NCI-H1092 (cell line): Measurements from ENCODE around the gene TKTL1.
"Not testable (repeated sequence)": the region's sequence is repeated elsewhere in the genome, so short reads cannot be mapped to it uniquely, and the experiment has no call there.

ENCODE experiments used
- DNase-seq: peaks from one replicate; lab custom pipeline; 2025; lab: John Stamatoyannopoulos, UW

The TKTL1 gene

GRCh38 chrX:154295664-154296310 is at the start of gene TKTL1:
TKTL1 (plus strand) TSS chrX:154295795; CDS start chrX:154295860, 65 bp downstream.
- DNase-seq, result no peak

GRCh38 chrX:154247377-154248045 is 48.1 kb upstream of the TKTL1 start:
- DNase-seq, result not testable (repeated sequence)

- not testable (repeated sequence) for DNase-seq
Measured at GRCh38 chrX:154248076-154248475, 47.5 kb upstream of the TKTL1 start.

GRCh38 chrX:154257282-154257681 is 38.3 kb upstream of the TKTL1 start, which contains the start of gene OPN1MW3:
OPN1MW3 (plus strand) TSS chrX:154257582; CDS start chrX:154257620, 38 bp downstream.
- not testable (repeated sequence) for DNase-seq

GRCh38 chrX:154258711-154259110 is 36.9 kb upstream of the TKTL1 start:
- not testable (repeated sequence) for DNase-seq

- not testable (repeated sequence) for DNase-seq
Measured at GRCh38 chrX:154263072-154263471, 32.5 kb upstream of the TKTL1 start.

GRCh38 chrX:154269245-154269644 is 26.4 kb upstream of the TKTL1 start:
- not testable (repeated sequence) for DNase-seq

GRCh38 chrX:154284489-154285338 is 10.9 kb upstream of the TKTL1 start:
- not testable (repeated sequence) for DNase-seq

GRCh38 chrX:154286406-154286805 is 9.2 kb upstream of the TKTL1 start:
- not testable (repeated sequence) for DNase-seq

- no peak for DNase-seq
Measured at GRCh38 chrX:154294791-154295574, 612 bp upstream of the TKTL1 start, which contains the start of gene TEX28. TEX28 (minus strand) TSS chrX:154295124; CDS start chrX:154292117, 3,007 bp downstream.

GRCh38 chrX:154296731-154297130 is 1.1 kb downstream of the TKTL1 start:
- no peak for DNase-seq

GRCh38 chrX:154298312-154298711 is 2.7 kb downstream of the TKTL1 start:
- no peak for DNase-seq

- DNase-seq, result no peak
Measured at GRCh38 chrX:154300816-154301215, 5.2 kb downstream of the TKTL1 start.

- not testable (repeated sequence) for DNase-seq
Measured at GRCh38 chrX:154302998-154303397, 7.4 kb downstream of the TKTL1 start.

- DNase-seq, result no peak
Measured at GRCh38 chrX:154303476-154303875, 7.9 kb downstream of the TKTL1 start.

GRCh38 chrX:154304846-154305245 is 9.3 kb downstream of the TKTL1 start:
- DNase-seq, result no peak

- no peak for DNase-seq
Measured at GRCh38 chrX:154305541-154306205, 10.1 kb downstream of the TKTL1 start.

GRCh38 chrX:154307202-154307601 is 11.6 kb downstream of the TKTL1 start:
- DNase-seq, result no peak

- no peak for DNase-seq
Measured at GRCh38 chrX:154308108-154308946, 12.7 kb downstream of the TKTL1 start.
